H1 (cell line): ENCODE measurements around the gene ATP11C. TPM values are rescaled to one million over a fixed set of nuclear protein-coding genes. Genes with fewer than 3 reads are reported as not detected.

Experiments used
- CTCF ChIA-PET: fragments of 300-600 bp; sonication (Branson Sonifier 250); formaldehyde crosslinking; loops from one replicate; lab custom pipeline; 2021; ENCODE audit not compliant: partially characterized antibody; lab: Charles Lee
- POLR2A ChIA-PET: fragments of 300-600 bp; sonication (Branson Sonifier 250); formaldehyde crosslinking; loops from one replicate; lab custom pipeline; 2021; ENCODE audit warnings: inconsistent platforms; ENCODE audit not compliant: partially characterized antibody; lab: Charles Lee
- DNase-seq, 2 experiments: peaks; one replicate each; pipeline versions ENCODE4 v3.0.0 to v3.0.0-alpha.2; 2010 to 2022; ENCODE audit warnings: low spot score in 2 of 2, low read depth in 1 of 2, mixed read lengths in 1 of 2
- FAIRE-seq: peaks from 2 replicates; lab custom pipeline; 2011; peaks lifted over from hg19 to GRCh38; lab: Jason Lieb, UNC
- H2AFZ ChIP-seq: 2 replicates; pipeline ENCODE4 v1.8.1; 2012; ENCODE audit warnings: low read length, inconsistent platforms
- H2AK5ac ChIP-seq: 2 replicates; pipeline ENCODE4 v1.6.1; 2013; ENCODE audit warnings: low read depth, low read length
- H2BK120ac ChIP-seq: replicated peaks from 2 replicates; pipeline ENCODE3; 2013; ENCODE audit warnings: low read depth, low read length, inconsistent platforms
- H2BK12ac ChIP-seq: 2 replicates; pipeline ENCODE4 v1.6.1; 2013; ENCODE audit warnings: low read depth, low read length
- H2BK15ac ChIP-seq: 2 replicates; pipeline ENCODE4 v1.6.1; 2013; ENCODE audit warnings: low read length
- H2BK20ac ChIP-seq: 2 replicates; pipeline ENCODE4 v1.6.1; 2013; ENCODE audit warnings: low read length
- H2BK5ac ChIP-seq: 2 replicates; pipeline ENCODE4 v1.6.1; 2013; ENCODE audit warnings: low read depth, low read length
- H3K14ac ChIP-seq: 2 replicates; pipeline ENCODE4 v1.6.1; 2013; ENCODE audit warnings: inconsistent platforms; ENCODE audit not compliant: insufficient read length
- H3K18ac ChIP-seq: 2 replicates; pipeline ENCODE4 v1.6.1; 2013; ENCODE audit warnings: low read length; ENCODE audit errors: extremely low read depth
- H3K23ac ChIP-seq: 2 replicates; pipeline ENCODE4 v1.6.1; 2013; ENCODE audit warnings: inconsistent platforms; ENCODE audit not compliant: insufficient read length
- H3K23me2 ChIP-seq: 2 replicates; pipeline ENCODE4 v1.6.1; 2013; ENCODE audit warnings: low read depth, low read length
- H3K27ac ChIP-seq: 2 replicates; pipeline ENCODE4 v1.6.1; 2011; ENCODE audit warnings: low read depth, low read length, inconsistent platforms
- H3K27me3 ChIP-seq, 4 experiments: replicated peaks in 1 of 4; 1 replicate in 1 of 4; 2 replicates in 3 of 4; pipeline versions ENCODE4 v1.6.1 to v1.8.1; 2011 to 2013; ENCODE audit warnings: low read length in 3 of 4, mild to moderate bottlenecking in 3 of 4, inconsistent platforms in 2 of 4, mixed read lengths in 2 of 4, moderate library complexity in 1 of 4; ENCODE audit not compliant: control insufficient read depth in 3 of 4, insufficient read depth in 3 of 4; ENCODE audit errors: extremely low read depth in 1 of 4
- H3K36me3 ChIP-seq, 4 experiments: 2 replicates each; pipeline versions ENCODE4 v1.6.1 to v1.8.1; 2011 to 2013; ENCODE audit warnings: mild to moderate bottlenecking in 4 of 4, low read length in 3 of 4, moderate library complexity in 2 of 4, control low read depth in 1 of 4, inconsistent platforms in 1 of 4; ENCODE audit not compliant: insufficient read depth in 4 of 4, control insufficient read depth in 2 of 4
- H3K4ac ChIP-seq: replicated peaks from 2 replicates; pipeline ENCODE3; 2013; ENCODE audit warnings: low read length, low read depth, mixed read lengths, inconsistent platforms; ENCODE audit not compliant: insufficient read length
- H3K4me1 ChIP-seq, 4 experiments: replicated peaks in 1 of 4; 1 replicate in 1 of 4; 2 replicates in 3 of 4; pipeline versions ENCODE4 v1.6.1 to v1.8.1; 2011 to 2013; ENCODE audit warnings: low read length in 3 of 4, inconsistent platforms in 2 of 4, mixed read lengths in 1 of 4; ENCODE audit not compliant: insufficient read depth in 4 of 4, control insufficient read depth in 3 of 4
- H3K4me2 ChIP-seq, 2 experiments: 2 replicates each; pipeline versions ENCODE4 v1.6.1 to v1.8.1; 2011 to 2013; ENCODE audit warnings: low read depth in 2 of 2, low read length in 2 of 2, control low read depth in 1 of 2, inconsistent platforms in 1 of 2, mild to moderate bottlenecking in 1 of 2; ENCODE audit not compliant: insufficient read depth in 1 of 2
- H3K4me3 ChIP-seq, 4 experiments: fragments of 200-600, 300-600 bp in 1 of 4; sonication (generic), shearing (Covaris generic), sonication (Bioruptor Twin) in 1 of 4; 2 replicates each; pipeline versions ENCODE4 v1.5.1 to v1.8.1; 2011 to 2016; ENCODE audit warnings: low read length in 4 of 4, low read depth in 3 of 4, control low read depth in 2 of 4, inconsistent platforms in 2 of 4, mild to moderate bottlenecking in 2 of 4, mixed read lengths in 1 of 4, moderate library complexity in 1 of 4; ENCODE audit not compliant: insufficient read depth in 2 of 4; ENCODE audit errors: extremely low read depth in 1 of 4
- H3K56ac ChIP-seq: replicated peaks from 2 replicates; pipeline ENCODE3; 2013; ENCODE audit warnings: low read depth, mild to moderate bottlenecking, mixed read lengths, low read length, inconsistent platforms; ENCODE audit not compliant: insufficient read length
- H3K79me1 ChIP-seq: 2 replicates; pipeline ENCODE4 v1.6.1; 2013; ENCODE audit warnings: low read depth, low read length, control low read depth
- H3K79me2 ChIP-seq, 2 experiments: 2 replicates each; pipeline versions ENCODE4 v1.6.1 to v1.8.1; 2012 to 2013; ENCODE audit warnings: low read length in 2 of 2, mild to moderate bottlenecking in 2 of 2, inconsistent platforms in 1 of 2; ENCODE audit not compliant: insufficient read depth in 2 of 2, control insufficient read depth in 1 of 2
- H3K9ac ChIP-seq, 4 experiments: replicated peaks in 1 of 4; 1 replicate in 1 of 4; 2 replicates in 3 of 4; pipeline versions ENCODE4 v1.6.1 to v1.8.1; 2011 to 2013; ENCODE audit warnings: low read depth in 3 of 4, low read length in 3 of 4, control low read depth in 2 of 4, mild to moderate bottlenecking in 2 of 4, moderate library complexity in 2 of 4, inconsistent platforms in 1 of 4; ENCODE audit errors: extremely low read depth in 1 of 4
- H3K9me3 ChIP-seq, 2 experiments: 2 replicates each; pipeline versions ENCODE4 v1.6.1 to v1.8.1; 2012 to 2013; ENCODE audit warnings: mild to moderate bottlenecking in 2 of 2, moderate library complexity in 2 of 2, control low read depth in 1 of 2, inconsistent platforms in 1 of 2, low read depth in 1 of 2, low read length in 1 of 2, mixed read lengths in 1 of 2; ENCODE audit not compliant: insufficient read depth in 2 of 2
- H4K20me1 ChIP-seq, 2 experiments: replicated peaks in 1 of 2; 2 replicates each; pipeline versions ENCODE3 to v1.8.1; 2011 to 2013; ENCODE audit warnings: inconsistent platforms in 2 of 2, low read length in 2 of 2, mild to moderate bottlenecking in 1 of 2; ENCODE audit not compliant: insufficient read depth in 2 of 2, control insufficient read depth in 1 of 2
- H4K5ac ChIP-seq: 2 replicates; pipeline ENCODE4 v1.6.1; 2013; ENCODE audit warnings: low read length, low read depth, mixed read lengths, inconsistent platforms; ENCODE audit not compliant: insufficient read length
- H4K8ac ChIP-seq: 2 replicates; pipeline ENCODE4 v1.8.0; 2013; ENCODE audit warnings: mild to moderate bottlenecking, moderate library complexity, low read length, inconsistent platforms; ENCODE audit not compliant: insufficient read depth; ENCODE audit errors: extremely low read depth
- H4K91ac ChIP-seq: replicated peaks from 2 replicates; pipeline ENCODE3; 2013; ENCODE audit warnings: low read length, mixed read lengths, inconsistent platforms; ENCODE audit not compliant: insufficient read length
- BACH1 ChIP-seq: IDR thresholded peaks from 2 replicates; pipeline ENCODE4 v1.6.1; 2012; ENCODE audit warnings: low read length, improper control_type of control experiment
- MAFK ChIP-seq: IDR thresholded peaks from 2 replicates; pipeline ENCODE4 v1.6.1; 2012; ENCODE audit warnings: low read depth, mild to moderate bottlenecking, improper control_type of control experiment, low read length
- WGBS, 2 experiments: shearing (Covaris generic) in 1 of 2; methylation state at CpG; one replicate each; pipeline versions ENCODE4 v1.1.6 to v1.1.7; 2013 to 2015; ENCODE audit warnings: low lambda C conversion rate in 2 of 2, mixed read lengths in 2 of 2, inconsistent platforms in 1 of 2, low coverage in 1 of 2, missing lambda C conversion rate in 1 of 2; ENCODE audit not compliant: insufficient replicate concordance in 2 of 2, insufficient coverage in 1 of 2, insufficient read length in 1 of 2; ENCODE audit errors: extremely low coverage in 1 of 2, missing lambda C conversion rate in 1 of 2; 5-methylcytosine and 5-hydroxymethylcytosine counted together
- polyA plus RNA-seq, 7 experiments: library from polyadenylated mRNA; depleted of rRNA in 3 of 7; stranded (reverse) in 5 of 7; unstranded in 2 of 7; fragments of >200 nt in 5 of 7; fragments of 200-250 nt in 2 of 7; gene quantifications; 1 replicate in 5 of 7; 2 replicates in 1 of 7; 4 replicates in 1 of 7; pipeline versions ENCODE4 v1.2.1 to v1.2.3, GENCODE V29; 2011 to 2013; ENCODE audit warnings: missing spikeins in 2 of 7, mixed read lengths in 2 of 7
- total RNA-seq: library from RNA; stranded (reverse); fragmentation: NEBNext Ultra II Directional; extraction: Animal tissue kit (Norgen Biotek cat#: 25700); gene quantifications from 2 replicates; pipeline ENCODE4 v1.2.1, GENCODE V29; 2021
- TF ChIP-seq, protein P1 (sequence below): IDR thresholded peaks from 2 replicates; pipeline ENCODE4 v1.6.1; 2012; ENCODE audit warnings: inconsistent platforms

The ATP11C gene
- total and polyA plus RNA-seq, 2 of the 8 experiments (the other 6 are each of a cell fraction or from before 2014, with no cell fraction given), result 14.7 to 52.1 TPM

- 82% methylated on average over 6 of the region's 6 CpGs; no CpG with 5 or more reads in 1 of the 2 experiments for WGBS, 2 experiments
- Histone ChIP-seq H2BK20ac (no peak overlapping the region), H2AFZ (no peak overlapping the region), H3K79me2 (no peaks in the 10 kb centered on the region), H3K4me3 (no peak overlapping the region), H3K9ac (no peak overlapping the region), H2AK5ac (no peak overlapping the region), H4K20me1 (peaks cover 0 to 2% of the 10 kb centered on the region in 2 experiments), H2BK120ac (no peak overlapping the region), H3K56ac (no peak overlapping the region), H2BK5ac (no peak overlapping the region), H3K4me1 (no peaks in the 10 kb centered on the region; a peak in 1 of 7 replicates), H3K4ac (no peak overlapping the region), H3K23me2 (no peaks in the 10 kb centered on the region)
- ChIA-PET CTCF (no interaction called here), POLR2A (no interaction called here)
- TF ChIP-seq BACH1, result peak; percentile 65
- TF ChIP-seq MAFK, result peak; percentile 98
- TF ChIP-seq, protein P1, sequence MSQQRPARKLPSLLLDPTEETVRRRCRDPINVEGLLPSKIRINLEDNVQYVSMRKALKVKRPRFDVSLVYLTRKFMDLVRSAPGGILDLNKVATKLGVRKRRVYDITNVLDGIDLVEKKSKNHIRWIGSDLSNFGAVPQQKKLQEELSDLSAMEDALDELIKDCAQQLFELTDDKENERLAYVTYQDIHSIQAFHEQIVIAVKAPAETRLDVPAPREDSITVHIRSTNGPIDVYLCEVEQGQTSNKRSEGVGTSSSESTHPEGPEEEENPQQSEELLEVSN, result no peak
- TF ChIP-seq, all 59 proteins: peak for 2
- H3K14ac ChIP-seq, result no peak overlapping the region
- no peak for FAIRE-seq
- DNase-seq, result no peak
- no peak overlapping the region for H4K8ac ChIP-seq
- H3K79me1 ChIP-seq, result no peaks in the 10 kb centered on the region
- H3K27me3 ChIP-seq, result no peaks in the 10 kb centered on the region
- H3K9me3 ChIP-seq, result no peaks in the 10 kb centered on the region
- no peak overlapping the region for H3K23ac ChIP-seq
- H3K27ac ChIP-seq, result no peak overlapping the region
- H3K4me2 ChIP-seq, result no peak overlapping the region
- H3K36me3 ChIP-seq, result no peaks in the 10 kb centered on the region
- H2BK15ac ChIP-seq, result no peak overlapping the region
- no peak overlapping the region for H3K18ac ChIP-seq
- no peak overlapping the region for H4K5ac ChIP-seq
- H4K91ac ChIP-seq, result no peak overlapping the region
- H2BK12ac ChIP-seq, result no peak overlapping the region
Measured at GRCh38 chrX:139720979-139721378, 211.9 kb downstream of the ATP11C start.
